KMS-11 (cell line): ENCODE data around the gene MSMP.

Experiments used
- H2AFZ ChIP-seq: fragments of 200-600 bp; sonication (generic); 2 replicates; pipeline ENCODE4 v1.6.1; 2016; ENCODE audit warnings: antibody characterized with exemption, mixed run types, low read depth
- H3K27ac ChIP-seq: fragments of 200-600 bp; sonication (generic); 2 replicates; pipeline ENCODE4 v1.6.1; 2016; ENCODE audit warnings: mild to moderate bottlenecking, mixed run types
- H3K27me3 ChIP-seq: fragments of 200-600 bp; sonication (generic); 2 replicates; pipeline ENCODE4 v1.6.1; 2017; ENCODE audit warnings: mild to moderate bottlenecking, low read depth, mixed run types, moderate library complexity; ENCODE audit not compliant: insufficient read depth
- H3K36me3 ChIP-seq: fragments of 200-600 bp; sonication (generic); 2 replicates; pipeline ENCODE4 v1.6.1; 2017; ENCODE audit warnings: mild to moderate bottlenecking, mixed run types; ENCODE audit not compliant: insufficient read depth
- H3K4me1 ChIP-seq: fragments of 200-600 bp; sonication (generic); 2 replicates; pipeline ENCODE4 v1.6.1; 2016; ENCODE audit warnings: mild to moderate bottlenecking, low read depth, mixed run types; ENCODE audit not compliant: poor library complexity, severe bottlenecking
- H3K4me2 ChIP-seq: fragments of 200-600 bp; sonication (generic); 2 replicates; pipeline ENCODE4 v1.7.0; 2016; ENCODE audit warnings: mild to moderate bottlenecking, mixed run types
- H3K4me3 ChIP-seq: fragments of 200-600 bp; sonication (generic); IDR thresholded peaks from 2 replicates; pipeline ENCODE4 v1.6.1; 2017; ENCODE audit warnings: low read depth, low read length, mixed read lengths; ENCODE audit not compliant: insufficient read depth
- H3K79me2 ChIP-seq: fragments of 200-600 bp; sonication (generic); 2 replicates; pipeline ENCODE4 v1.6.1; 2016; ENCODE audit warnings: low read depth, mixed run types; ENCODE audit not compliant: insufficient read depth
- H3K9ac ChIP-seq: fragments of 200-600 bp; sonication (generic); 2 replicates; pipeline ENCODE4 v1.6.1; 2016; ENCODE audit warnings: mild to moderate bottlenecking, mixed run types
- H4K20me1 ChIP-seq: fragments of 200-600 bp; sonication (generic); 2 replicates; pipeline ENCODE4 v1.6.1; 2016; ENCODE audit warnings: mild to moderate bottlenecking, mixed run types; ENCODE audit not compliant: insufficient read depth
- CTCF ChIP-seq: fragments of 200-600 bp; sonication (generic); conservative IDR thresholded peaks from 2 replicates; pipeline ENCODE4 v1.6.1; 2017; ENCODE audit warnings: low read depth, mild to moderate bottlenecking, antibody characterized with exemption, low read length, moderate library complexity, mixed read lengths

Gene MSMP

GRCh38 chr9:35754264-35754663, at the start of gene MSMP:
TSS of gene MSMP (minus strand) at chr9:35754276. CDS start at chr9:35754129, 147 bp downstream.
- no peak within 1 kb of the TSS for H3K27ac ChIP-seq
- peaks cover 22% of the 10 kb centered on the region for H3K4me1 ChIP-seq
- no peaks in the 10 kb centered on the region for H3K27me3 ChIP-seq

GRCh38 chr9:35801328-35802128, 47.5 kb upstream of the MSMP start:
- TF ChIP-seq CTCF, result no peak
- H3K4me2 ChIP-seq, result no peak overlapping the region
- H3K9ac ChIP-seq, result no peak overlapping the region
- H3K4me1 ChIP-seq, result peaks cover 26% of the 10 kb centered on the region
- H3K4me3 ChIP-seq, result no peak overlapping the region
- no peak overlapping the region for H2AFZ ChIP-seq
- no peaks in the 10 kb centered on the region for H3K36me3 ChIP-seq
- H3K27me3 ChIP-seq, result no peaks in the 10 kb centered on the region
- no peaks in the 10 kb centered on the region for H4K20me1 ChIP-seq
- no peak overlapping the region for H3K27ac ChIP-seq
- no peaks in the 10 kb centered on the region for H3K79me2 ChIP-seq

More at GRCh38 chr9:35754264-35754663, at the start of gene MSMP:
- Histone ChIP-seq H3K9ac (no peak within 1 kb of the TSS), H3K4me3 (no peak within 1 kb of the TSS), H3K36me3 (no peaks in the 10 kb centered on the region), H4K20me1 (no peaks in the 10 kb centered on the region), H3K79me2 (peaks cover 21% of the 10 kb centered on the region; the same call in 1 of the 2 replicates), H2AFZ (no peak within 1 kb of the TSS), H3K4me2 (no peak within 1 kb of the TSS)
- TF ChIP-seq CTCF, result no peak

GRCh38 chr9:35800530-35800929, 46.5 kb upstream of the MSMP start:
- H3K4me2 ChIP-seq, result no peak overlapping the region
- H2AFZ ChIP-seq, result no peak overlapping the region
- no peaks in the 10 kb centered on the region for H4K20me1 ChIP-seq
- no peak overlapping the region for H3K27ac ChIP-seq
- no peaks in the 10 kb centered on the region for H3K79me2 ChIP-seq
- no peak for TF ChIP-seq CTCF
- H3K36me3 ChIP-seq, result no peaks in the 10 kb centered on the region
- H3K4me3 ChIP-seq, result no peak overlapping the region
- peaks cover 26% of the 10 kb centered on the region for H3K4me1 ChIP-seq
- no peaks in the 10 kb centered on the region for H3K27me3 ChIP-seq
- H3K9ac ChIP-seq, result no peak overlapping the region

GRCh38 chr9:35798658-35799374, 44.7 kb upstream of the MSMP start:
- H3K4me3 ChIP-seq, result no peak overlapping the region
- H3K27me3 ChIP-seq, result no peaks in the 10 kb centered on the region
- no peak overlapping the region for H2AFZ ChIP-seq
- H4K20me1 ChIP-seq, result no peaks in the 10 kb centered on the region
- no peak overlapping the region; the same call in 1 of the 2 replicates for H3K4me2 ChIP-seq
- peaks cover 26% of the 10 kb centered on the region for H3K4me1 ChIP-seq
- H3K9ac ChIP-seq, result no peak overlapping the region
- H3K79me2 ChIP-seq, result no peaks in the 10 kb centered on the region
- no peaks in the 10 kb centered on the region for H3K36me3 ChIP-seq
- H3K27ac ChIP-seq, result no peak overlapping the region
- TF ChIP-seq CTCF, result no peak
